GM19438 (cell line): ENCODE results near the gene CYP2S1.
"Not testable (repeated sequence)": the region's sequence is repeated elsewhere in the genome, so short reads cannot be mapped to it uniquely, and the experiment has no call there.

ENCODE experiments used
- ATAC-seq: cut with Tn5 transposase; IDR thresholded peaks from one replicate; pipeline ENCODE4 v1.9.1; 2021; ENCODE audit warnings: low read depth; ENCODE audit not compliant: unreplicated experiment

Gene CYP2S1

DNA sequence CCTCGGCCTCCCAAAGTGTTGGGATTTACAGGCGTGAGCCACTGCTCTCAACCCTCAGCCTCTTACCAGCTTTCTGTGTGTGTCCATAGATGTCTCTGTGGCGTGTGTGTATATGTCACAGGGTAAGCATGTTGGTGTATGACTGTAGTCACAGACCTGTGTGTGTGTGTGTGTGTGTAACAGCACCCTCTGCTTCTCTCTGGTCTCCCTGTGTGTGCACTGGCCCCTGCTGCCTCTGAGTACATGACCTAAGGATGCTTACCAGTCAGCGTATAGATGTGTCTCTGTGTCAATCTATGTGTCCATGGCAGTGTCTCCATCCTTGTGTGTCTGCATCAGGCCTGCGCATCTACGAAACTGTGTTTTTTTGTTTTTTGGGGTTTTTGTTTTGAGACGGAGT, 31.6 kb downstream of the CYP2S1 start:
- ATAC-seq, result no peak

DNA sequence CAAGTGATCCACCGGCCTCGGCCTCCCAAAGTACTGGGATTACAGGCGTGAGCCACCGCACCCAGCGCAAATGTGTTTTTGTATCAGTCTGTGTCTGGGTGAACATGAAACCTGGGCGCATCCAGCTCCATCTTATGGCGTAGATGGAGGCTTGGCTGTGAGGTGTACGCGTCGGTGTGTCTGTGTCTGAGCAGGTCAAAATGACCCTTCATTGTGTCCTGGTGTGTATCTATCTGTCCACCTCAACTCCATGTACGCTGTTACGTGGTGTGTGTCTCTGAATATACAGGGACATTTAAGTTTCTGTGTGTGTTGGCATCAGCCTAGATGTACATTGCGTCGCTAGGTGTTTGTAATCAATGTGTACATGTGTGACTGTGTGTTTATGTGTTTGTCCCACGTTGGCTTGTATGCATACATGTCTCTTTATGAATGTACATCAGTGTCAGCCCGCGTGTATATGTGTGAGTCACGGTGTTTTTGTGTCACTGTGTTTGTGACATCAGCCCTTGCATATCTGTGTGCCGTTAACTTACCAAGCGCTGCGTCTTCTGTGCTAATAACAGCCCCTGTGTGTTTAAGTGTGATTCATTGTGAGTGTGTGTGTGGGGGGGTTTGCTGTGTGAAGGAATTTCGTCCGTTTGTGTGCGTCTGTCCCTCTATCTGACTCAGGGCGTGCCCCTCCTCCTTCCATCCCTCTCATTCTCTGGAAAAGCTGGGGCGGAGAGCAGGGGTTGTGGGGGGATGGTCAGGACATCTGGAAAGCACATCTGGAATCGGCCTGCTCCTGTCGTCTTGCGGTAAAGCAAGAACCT, 32.4 kb downstream of the CYP2S1 start:
- no peak for ATAC-seq

DNA sequence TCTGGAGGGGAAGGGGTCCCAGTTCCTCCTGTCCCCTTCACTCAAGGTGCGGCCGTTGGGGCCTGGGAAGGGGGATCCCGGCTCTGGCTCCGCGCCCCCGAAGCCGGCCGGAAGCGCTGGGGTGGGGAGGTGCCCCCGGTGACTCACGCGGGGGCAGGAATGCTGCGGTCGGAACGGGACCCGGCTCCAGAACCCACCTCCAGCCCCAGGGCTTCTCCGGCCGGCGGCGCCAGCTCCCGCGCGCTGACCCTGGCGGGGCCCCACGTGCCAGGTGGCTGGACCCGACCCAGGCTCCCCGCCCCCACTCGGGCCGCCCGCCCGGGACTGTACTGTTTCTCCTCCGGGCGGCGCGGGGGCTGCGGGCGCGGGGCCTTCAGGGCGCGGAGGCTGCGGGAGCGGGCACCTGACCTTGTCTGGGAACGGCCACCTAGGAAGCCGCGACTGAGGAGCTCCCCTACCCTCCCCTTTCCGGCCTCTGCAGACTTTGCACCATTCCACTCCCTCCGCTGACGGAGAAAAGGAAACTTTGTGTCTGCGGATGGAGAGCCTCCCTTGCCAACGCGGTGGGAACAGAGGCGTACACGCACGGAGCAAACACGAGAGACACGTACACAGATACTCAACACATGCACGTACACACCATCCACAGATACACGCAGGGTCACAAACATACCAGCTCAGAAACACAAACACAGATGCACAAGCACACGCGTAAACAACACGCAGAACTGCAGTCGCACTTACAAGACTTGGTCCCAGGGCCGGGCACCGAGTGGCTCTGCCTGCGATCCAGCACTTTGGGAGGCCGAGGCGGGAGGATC, 33.2 kb downstream of the CYP2S1 start:
- no peak for ATAC-seq

DNA sequence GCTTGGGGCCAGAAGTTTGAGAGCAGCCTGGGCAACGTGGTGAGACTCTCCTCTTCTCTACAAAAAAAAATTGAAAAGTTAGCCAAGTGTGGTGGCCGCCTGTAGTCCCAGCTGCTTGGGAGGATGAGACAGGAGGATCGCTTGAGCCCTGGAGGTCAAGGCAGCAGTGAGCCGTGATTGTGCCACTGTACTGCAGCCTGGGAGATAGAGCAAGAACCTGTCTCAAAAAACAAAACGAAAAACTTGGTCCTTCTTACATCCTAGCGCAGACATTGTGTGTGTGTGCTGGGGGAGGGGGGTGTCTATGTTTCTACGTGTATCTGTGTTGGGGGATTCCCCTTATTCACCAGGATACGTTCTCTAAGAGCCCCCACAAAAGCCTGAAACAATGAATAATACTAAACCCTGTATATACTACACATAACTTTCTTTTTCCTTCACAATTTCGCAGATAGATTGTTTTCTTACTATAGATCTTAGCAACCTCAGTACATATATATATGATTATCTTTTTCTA, 33.9 kb downstream of the CYP2S1 start:
- no peak for ATAC-seq

DNA sequence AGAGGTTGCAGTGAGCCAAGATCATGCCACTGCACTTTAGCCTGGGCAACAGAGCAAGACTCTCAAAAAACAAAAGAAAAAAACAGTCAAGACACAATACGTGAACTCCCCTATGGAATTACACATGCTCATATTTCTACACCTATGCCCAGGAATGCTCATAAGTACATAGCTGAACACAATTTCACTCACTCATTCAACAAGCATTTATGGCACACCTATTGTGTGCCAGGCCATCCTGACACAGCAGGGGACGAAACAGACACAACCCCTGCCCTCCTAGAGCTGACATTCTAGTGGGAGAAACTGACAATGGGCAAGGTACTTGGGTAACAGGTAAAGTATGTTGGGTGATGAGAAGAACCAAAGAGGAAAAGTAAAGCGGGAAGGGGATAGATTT, 35.5 kb downstream of the CYP2S1 start:
- no peak for ATAC-seq

DNA sequence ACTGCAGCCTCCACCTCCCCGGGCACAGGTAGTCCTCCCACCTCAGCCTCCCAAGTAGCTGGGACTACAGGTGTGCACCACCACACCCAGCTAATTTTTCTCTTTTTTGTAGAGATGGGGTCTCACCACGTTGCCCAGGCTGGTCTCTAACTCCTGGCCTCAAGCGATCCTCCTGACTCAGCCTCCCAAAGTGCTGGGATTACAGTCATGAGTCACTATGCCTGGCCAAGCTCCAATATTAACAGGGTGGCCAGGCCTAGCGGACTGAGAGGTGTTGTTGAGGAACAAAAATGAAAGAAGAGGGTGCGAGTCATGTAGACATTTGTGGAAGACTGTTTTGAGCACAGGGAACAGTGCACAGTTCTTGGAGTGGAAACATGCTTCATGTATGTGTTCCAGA, 36.3 kb downstream of the CYP2S1 start:
- ATAC-seq, result not testable (repeated sequence)

DNA sequence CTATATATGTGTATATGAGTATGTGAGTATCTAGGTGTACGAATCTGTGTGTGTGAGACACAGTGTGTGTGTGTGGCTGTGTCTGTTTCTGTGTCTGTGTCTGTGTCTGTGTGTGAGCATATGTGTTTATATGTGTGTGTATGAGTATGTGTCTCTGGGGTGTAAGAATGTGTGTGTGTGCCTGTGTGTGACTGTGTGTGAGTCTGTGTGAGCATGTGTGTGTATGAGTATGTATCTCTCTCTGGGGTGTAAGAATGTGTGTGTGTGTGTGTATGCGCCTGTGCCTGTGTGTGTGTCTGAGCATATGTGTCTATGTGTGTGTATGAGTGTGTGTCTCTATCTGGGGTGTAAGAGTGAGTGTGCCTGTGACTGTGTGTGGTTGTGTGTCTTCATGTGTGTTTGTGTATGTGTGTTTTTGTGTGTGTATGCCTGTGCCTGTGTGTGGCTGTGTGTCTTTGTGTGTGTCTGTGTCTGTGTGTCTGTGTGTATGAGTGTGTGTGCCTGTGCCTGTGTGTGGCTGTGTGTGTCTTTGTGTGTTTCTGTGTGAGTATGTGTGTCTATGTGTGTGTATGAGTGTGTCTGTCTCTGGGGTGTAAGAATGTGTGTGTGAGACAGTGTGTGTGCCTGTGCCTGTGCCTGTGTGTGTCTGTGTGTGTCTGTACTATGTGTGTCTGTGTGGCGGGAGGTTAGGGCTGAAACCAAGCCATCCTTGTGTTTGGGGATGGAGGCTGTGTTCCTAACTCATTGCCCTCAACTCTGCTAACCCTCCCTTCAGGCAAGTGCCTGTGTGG, 37.2 kb downstream of the CYP2S1 start:
- no peak for ATAC-seq

DNA sequence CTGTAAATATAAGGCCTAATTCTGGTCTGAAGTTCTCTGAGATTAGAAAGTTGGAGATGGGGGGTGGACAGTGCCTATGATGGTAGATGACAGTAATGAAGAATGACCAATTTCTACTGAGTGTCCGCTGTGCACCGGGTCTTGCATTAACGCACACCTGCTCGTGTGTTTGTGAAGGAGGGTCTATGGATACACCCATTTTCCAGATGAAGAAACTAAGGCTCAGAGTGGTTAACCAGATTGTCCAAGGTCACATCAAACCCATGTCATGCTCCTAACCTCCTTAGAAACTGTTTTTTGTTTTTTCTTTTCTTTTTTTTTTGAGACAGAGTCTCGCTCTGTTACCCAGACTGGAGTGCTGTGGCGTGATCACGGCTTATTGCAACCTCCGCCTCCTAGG, 39.7 kb downstream of the CYP2S1 start:
- no peak for ATAC-seq

DNA sequence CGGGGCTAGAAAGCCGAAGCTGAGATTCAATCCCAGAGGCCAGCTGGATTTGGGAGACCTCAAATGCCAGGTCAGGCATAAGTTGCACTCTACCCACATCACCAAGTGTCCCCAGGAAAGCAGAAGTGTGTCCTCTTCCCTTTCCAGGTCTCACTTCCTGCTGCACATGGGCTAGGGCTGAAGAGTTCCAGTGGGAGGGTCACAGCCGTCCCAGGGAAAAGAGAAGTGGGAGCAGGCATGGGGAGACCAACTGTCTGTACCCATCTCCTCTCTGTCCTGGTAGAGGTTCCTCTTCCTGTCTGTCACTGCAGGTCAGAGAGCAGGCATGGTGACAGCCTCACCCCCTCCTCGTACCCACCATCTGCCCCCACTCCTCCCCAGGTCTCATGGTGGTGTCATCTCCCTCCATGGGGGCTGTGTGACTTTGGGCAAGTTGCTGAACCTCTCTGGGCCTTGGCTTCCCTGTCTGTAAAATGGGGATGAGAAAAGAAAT, 40.8 kb downstream of the CYP2S1 start:
- ATAC-seq, result no peak

DNA sequence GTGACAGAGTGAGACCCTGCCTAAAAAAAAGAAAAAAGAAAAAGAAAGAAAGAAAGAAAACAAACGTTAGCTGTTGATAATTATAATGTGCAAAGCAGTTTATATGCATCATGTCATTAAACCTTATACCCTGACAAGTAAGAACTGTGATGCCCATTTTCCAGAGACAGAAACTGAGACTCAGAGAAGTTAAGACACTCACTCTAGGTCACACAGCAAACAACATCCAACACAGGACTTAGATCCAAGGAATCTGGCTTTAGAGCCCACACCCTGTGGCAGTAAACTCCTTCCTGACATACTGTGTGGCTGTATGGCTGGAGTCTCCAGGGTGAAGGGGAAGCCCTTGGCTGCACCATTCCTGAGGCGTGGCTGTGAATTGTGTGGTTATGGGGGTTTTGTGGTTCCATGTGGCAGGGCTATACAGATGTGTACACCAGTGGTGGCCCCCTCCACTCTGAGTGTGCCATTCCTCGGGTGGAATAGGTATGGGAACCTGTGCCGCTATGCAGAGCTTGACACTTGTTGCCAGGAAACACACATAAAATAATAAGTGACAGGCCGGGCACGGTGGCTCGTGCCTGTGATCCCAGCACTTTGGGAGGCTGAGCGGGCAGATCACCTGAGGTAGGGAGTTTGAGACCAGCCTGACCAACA, 41.6 kb downstream of the CYP2S1 start:
- ATAC-seq, result no peak

DNA sequence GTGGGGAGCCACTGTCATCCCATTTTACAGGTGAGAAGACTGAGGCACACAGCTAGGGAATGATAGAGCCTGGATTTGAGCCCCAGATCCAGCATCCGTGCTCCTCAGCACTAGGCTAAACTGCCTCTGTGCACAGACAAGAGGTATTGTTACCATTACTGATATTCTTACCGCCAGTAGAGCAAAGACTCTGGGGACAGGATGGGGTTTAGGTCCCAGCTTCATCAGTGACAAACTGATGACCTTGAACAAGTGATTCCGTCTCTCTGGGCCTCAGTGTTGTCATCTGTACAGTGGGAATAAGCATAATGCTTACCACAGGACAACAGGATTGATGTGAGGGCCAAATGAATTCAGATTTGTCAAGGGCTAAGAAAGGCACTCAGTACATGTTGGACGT, 42.5 kb downstream of the CYP2S1 start:
- no peak for ATAC-seq

DNA sequence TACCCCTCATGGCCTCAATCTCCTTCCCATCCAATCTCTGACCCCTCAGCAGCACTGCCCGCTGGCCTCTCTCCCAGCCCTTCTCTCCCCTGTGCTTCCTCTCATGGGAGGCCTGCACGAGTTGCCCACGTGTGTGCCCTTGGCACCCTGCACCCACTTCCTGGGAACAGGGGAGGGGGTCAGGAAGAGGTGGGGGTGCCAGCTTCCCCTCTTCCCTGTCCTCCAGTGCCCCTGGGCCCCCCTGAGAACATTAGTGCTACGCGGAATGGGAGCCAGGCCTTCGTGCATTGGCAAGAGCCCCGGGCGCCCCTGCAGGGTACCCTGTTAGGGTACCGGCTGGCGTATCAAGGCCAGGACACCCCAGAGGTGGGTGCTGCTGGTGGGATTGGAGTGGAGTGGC, 45.2 kb downstream of the CYP2S1 start:
- ATAC-seq, result no peak

DNA sequence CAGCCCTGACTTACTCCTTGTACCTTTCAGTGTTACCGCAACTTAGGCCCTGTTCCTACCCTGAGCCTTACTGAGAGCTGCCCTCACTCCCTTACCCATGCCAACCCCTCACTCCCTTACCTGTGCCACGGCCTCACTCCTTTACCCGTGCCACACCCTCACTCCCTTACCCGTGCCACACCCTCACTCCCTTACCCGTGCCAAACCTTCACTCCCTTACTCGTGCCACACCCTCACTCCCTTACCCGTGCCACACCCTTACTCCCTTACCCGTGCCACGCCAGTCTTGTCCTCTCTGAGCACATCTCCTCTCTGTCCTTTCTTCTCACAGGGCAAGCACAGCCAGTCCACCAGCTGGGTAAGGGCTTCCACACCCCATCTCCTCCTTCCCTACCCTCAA, 46.3 kb downstream of the CYP2S1 start:
- no peak for ATAC-seq

DNA sequence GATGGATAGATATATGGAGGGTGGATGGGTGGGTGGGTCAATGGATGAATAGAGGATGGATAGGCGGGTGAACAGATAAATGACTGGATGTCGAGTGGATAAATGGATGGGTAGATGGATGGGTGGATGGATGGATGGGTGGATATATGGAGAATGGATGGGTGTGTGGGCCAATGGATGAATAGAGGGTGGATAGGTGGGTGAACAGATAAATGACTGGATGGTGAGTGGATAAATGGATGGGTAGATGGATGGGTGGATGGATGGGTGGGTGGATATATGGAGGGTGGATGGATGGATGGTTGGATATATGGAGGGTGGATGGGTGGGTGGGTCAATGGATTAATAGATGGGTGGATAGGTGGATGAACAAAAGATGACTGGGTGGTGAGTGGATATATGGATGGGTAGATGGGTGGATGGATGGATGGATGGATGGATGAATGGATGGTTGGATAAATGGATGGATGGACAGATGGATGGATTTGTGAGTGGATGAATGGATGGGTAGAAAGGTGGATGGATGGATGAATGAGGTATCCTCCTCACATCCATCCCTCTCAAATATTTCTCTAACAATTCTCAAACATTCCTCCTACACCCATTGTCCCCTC, 47.0 kb downstream of the CYP2S1 start:
- no peak for ATAC-seq

DNA sequence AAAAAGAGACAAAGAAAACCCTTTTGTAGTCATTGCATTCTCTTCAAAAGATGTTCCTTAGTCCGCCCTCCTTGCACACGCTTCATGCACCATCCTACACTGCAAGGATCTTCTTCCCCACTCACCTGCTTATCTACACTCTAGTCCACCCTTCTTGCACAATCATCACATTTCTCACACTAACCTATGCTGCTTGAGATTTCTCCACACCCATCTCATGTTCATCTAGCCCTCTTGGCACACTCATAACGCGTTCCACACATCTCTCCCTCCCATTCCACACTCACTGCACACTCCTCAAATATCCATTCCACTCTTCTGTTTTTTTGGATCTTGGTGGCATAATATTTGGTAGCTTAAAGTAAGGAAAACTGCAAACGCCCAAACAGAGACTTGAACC, 48.8 kb downstream of the CYP2S1 start:
- no peak for ATAC-seq

DNA sequence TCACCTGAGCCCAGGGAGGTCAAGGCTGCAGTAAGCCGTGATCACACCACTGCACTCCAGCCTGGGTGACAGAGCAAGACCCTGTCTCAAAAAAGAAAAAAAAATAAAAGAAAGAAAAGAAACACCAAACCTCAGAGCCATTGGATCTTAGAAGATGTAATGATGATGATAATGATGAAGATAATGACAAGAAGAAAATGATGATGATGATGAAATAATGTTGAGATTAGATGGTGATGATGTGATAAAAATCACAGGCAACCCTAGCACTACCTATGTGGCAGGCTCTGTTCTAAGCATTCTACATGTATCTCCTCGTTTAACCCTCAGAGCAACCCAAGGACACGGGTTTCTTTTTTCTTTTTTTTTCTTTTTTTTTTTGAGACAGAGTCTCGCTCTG, 51.1 kb downstream of the CYP2S1 start:
- ATAC-seq, result no peak

DNA sequence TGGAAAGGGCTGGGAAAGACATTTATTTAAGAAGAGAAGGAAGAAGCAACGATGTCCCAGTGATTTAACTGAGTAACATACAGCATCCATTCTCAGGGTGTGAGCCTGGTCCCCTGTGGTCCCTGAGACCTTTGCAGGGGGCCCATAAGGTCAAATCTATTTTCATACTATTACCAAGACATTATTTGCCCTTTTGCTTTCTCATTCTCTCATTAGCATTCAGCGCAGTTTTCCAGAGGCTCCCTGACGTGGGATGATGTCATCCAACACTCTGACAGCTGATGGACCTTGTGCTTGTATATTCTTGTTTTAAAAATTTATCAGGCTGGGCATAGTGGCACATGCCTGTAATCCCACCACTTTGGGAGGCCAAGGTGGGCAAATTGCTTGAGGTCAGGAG, 52.8 kb downstream of the CYP2S1 start:
- no peak for ATAC-seq

DNA sequence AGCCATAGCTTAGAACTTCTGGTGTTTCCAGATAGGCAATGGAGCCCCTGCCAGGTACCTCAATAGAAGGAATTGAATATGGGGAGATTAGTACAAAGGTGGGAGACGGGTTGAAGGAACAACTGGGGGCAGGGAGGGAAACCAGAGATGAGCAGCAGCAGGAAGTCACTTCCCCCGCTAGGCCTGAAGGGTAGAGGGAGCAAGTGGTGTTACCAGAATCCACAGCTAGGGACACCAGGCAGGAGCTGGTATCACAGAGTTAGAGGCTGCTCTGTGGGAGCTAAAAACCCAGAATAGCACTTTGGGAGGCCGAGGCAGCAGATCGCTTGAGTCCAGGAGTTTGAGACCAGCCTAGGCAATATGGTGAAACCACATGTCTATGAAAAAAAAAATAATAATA, 55.9 kb downstream of the CYP2S1 start:
- ATAC-seq, result no peak

DNA sequence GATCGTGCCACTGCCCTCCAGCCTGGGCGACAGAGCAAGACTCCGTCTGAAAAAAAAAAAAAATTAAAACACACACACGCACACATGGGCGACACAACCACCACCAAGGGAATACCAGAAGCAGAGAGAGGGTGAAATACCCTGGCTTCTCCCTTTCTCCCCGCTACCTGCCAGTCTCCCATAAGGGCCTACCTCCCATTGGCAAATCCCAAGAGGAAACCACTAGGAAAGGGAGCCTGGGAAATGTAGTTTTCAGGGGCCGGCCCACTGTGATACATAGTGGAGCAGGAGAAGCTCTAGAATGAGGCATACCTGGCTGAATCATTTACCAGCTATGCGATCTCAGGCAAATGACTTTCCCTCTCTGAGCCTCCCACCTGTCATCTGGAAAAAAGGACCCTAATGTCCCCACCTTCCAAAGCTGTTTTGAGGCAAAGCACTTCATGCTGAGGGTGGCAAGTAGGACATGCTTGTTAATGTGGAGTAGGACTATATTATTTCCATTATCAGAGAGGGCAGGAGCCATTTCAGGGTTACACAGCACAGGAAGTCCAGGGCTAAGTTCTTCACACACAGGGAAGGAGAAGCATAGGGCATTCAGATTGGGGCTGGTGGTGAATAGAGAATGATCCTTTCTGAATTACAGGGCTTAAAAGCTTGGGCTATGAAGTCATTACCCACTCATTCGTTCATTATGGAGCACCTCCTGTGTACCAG, 56.8 kb downstream of the CYP2S1 start:
- ATAC-seq, result no peak
